Measurements from ENCODE around the gene WDR46.
"Not testable (repeated sequence)": the region's sequence is repeated elsewhere in the genome, so short reads cannot be mapped to it uniquely, and the experiment has no call there.

Gene WDR46

GRCh38 chr6:33288141-33288920, 708 bp downstream of the WDR46 start:
- DNase-seq: no peak
- H3K9me3 ChIP-seq (ENCODE audit: control insufficient read depth, low read length): no peaks in the 10 kb centered on the region
- peak overlapping the region; percentile 74 for H3K4me3 ChIP-seq (ENCODE audit: insufficient read depth, low read depth, low read length, poor library complexity, severe bottlenecking)
- H3K36me3 ChIP-seq (ENCODE audit: control insufficient read depth, insufficient read depth, low read length): peaks cover 44% of the 10 kb centered on the region
- H3K27ac ChIP-seq (ENCODE audit: insufficient read depth, low read length, poor library complexity, severe bottlenecking): peak overlapping the region; percentile 81
- no peaks in the 10 kb centered on the region for H3K27me3 ChIP-seq (replicated peaks; ENCODE audit: control insufficient read depth, insufficient read depth, low read length, poor library complexity, severe bottlenecking)
- peaks cover 8% of the 10 kb centered on the region for H3K4me1 ChIP-seq (ENCODE audit: control insufficient read depth, insufficient read depth, low read length, poor library complexity, severe bottlenecking)

- Histone ChIP-seq H3K36me3 (ENCODE audit: control insufficient read depth, insufficient read depth, low read length) (peaks cover 39% of the 10 kb centered on the region), H3K27me3 (replicated peaks; ENCODE audit: control insufficient read depth, insufficient read depth, low read length, poor library complexity, severe bottlenecking) (no peaks in the 10 kb centered on the region), H3K4me1 (ENCODE audit: control insufficient read depth, insufficient read depth, low read length, poor library complexity, severe bottlenecking) (peaks cover 8% of the 10 kb centered on the region), H3K9me3 (ENCODE audit: control insufficient read depth, low read length) (no peaks in the 10 kb centered on the region), H3K4me3 (ENCODE audit: insufficient read depth, low read depth, low read length, poor library complexity, severe bottlenecking) (no peak overlapping the region), H3K27ac (ENCODE audit: insufficient read depth, low read length, poor library complexity, severe bottlenecking) (no peak overlapping the region)
- DNase-seq: no peak
These were observed 1.8 kb downstream of the WDR46 start for GRCh38 chr6:33286946-33287914.

GRCh38 chr6:33285214-33285613, 3.8 kb downstream of the WDR46 start:
- not testable (repeated sequence) for H3K27me3 ChIP-seq (replicated peaks; ENCODE audit: control insufficient read depth, insufficient read depth, low read length, poor library complexity, severe bottlenecking); H3K9me3 ChIP-seq (ENCODE audit: control insufficient read depth, low read length); DNase-seq; H3K27ac ChIP-seq (ENCODE audit: insufficient read depth, low read length, poor library complexity, severe bottlenecking); H3K4me1 ChIP-seq (ENCODE audit: control insufficient read depth, insufficient read depth, low read length, poor library complexity, severe bottlenecking); H3K4me3 ChIP-seq (ENCODE audit: insufficient read depth, low read depth, low read length, poor library complexity, severe bottlenecking)
- peaks cover 35% of the 10 kb centered on the region for H3K36me3 ChIP-seq (ENCODE audit: control insufficient read depth, insufficient read depth, low read length)

- Histone ChIP-seq H3K36me3 (ENCODE audit: control insufficient read depth, insufficient read depth, low read length) (peaks cover 43% of the 10 kb centered on the region), H3K9me3 (ENCODE audit: control insufficient read depth, low read length) (no peaks in the 10 kb centered on the region), H3K27ac (ENCODE audit: insufficient read depth, low read length, poor library complexity, severe bottlenecking) (no peak overlapping the region), H3K4me1 (ENCODE audit: control insufficient read depth, insufficient read depth, low read length, poor library complexity, severe bottlenecking) (peaks cover 32% of the 10 kb centered on the region), H3K4me3 (ENCODE audit: insufficient read depth, low read depth, low read length, poor library complexity, severe bottlenecking) (no peak overlapping the region), H3K27me3 (replicated peaks; ENCODE audit: control insufficient read depth, insufficient read depth, low read length, poor library complexity, severe bottlenecking) (no peaks in the 10 kb centered on the region)
- DNase-seq: no peak
These were observed 8.5 kb downstream of the WDR46 start for GRCh38 chr6:33280539-33280938.

GRCh38 chr6:33279971-33280511, 9.0 kb downstream of the WDR46 start:
- DNase-seq: no peak
- no peaks in the 10 kb centered on the region for H3K27me3 ChIP-seq (replicated peaks; ENCODE audit: control insufficient read depth, insufficient read depth, low read length, poor library complexity, severe bottlenecking)
- H3K4me3 ChIP-seq (ENCODE audit: insufficient read depth, low read depth, low read length, poor library complexity, severe bottlenecking): no peak overlapping the region
- H3K9me3 ChIP-seq (ENCODE audit: control insufficient read depth, low read length): no peaks in the 10 kb centered on the region
- peaks cover 32% of the 10 kb centered on the region for H3K4me1 ChIP-seq (ENCODE audit: control insufficient read depth, insufficient read depth, low read length, poor library complexity, severe bottlenecking)
- no peak overlapping the region for H3K27ac ChIP-seq (ENCODE audit: insufficient read depth, low read length, poor library complexity, severe bottlenecking)
- peaks cover 48% of the 10 kb centered on the region for H3K36me3 ChIP-seq (ENCODE audit: control insufficient read depth, insufficient read depth, low read length)

GRCh38 chr6:33279257-33279695, 9.8 kb downstream of the WDR46 start:
- peaks cover 38% of the 10 kb centered on the region for H3K4me1 ChIP-seq (ENCODE audit: control insufficient read depth, insufficient read depth, low read length, poor library complexity, severe bottlenecking)
- H3K27ac ChIP-seq (ENCODE audit: insufficient read depth, low read length, poor library complexity, severe bottlenecking): peak overlapping the region; percentile 13
- peaks cover 46% of the 10 kb centered on the region for H3K36me3 ChIP-seq (ENCODE audit: control insufficient read depth, insufficient read depth, low read length)

GRCh38 chr6:33278810-33279209, 10.2 kb downstream of the WDR46 start:
- no peaks in the 10 kb centered on the region for H3K27me3 ChIP-seq (replicated peaks; ENCODE audit: control insufficient read depth, insufficient read depth, low read length, poor library complexity, severe bottlenecking)
- H3K4me3 ChIP-seq (ENCODE audit: insufficient read depth, low read depth, low read length, poor library complexity, severe bottlenecking): no peak overlapping the region
- peaks cover 43% of the 10 kb centered on the region for H3K4me1 ChIP-seq (ENCODE audit: control insufficient read depth, insufficient read depth, low read length, poor library complexity, severe bottlenecking)
- H3K36me3 ChIP-seq (ENCODE audit: control insufficient read depth, insufficient read depth, low read length): peaks cover 42% of the 10 kb centered on the region
- DNase-seq: no peak
- H3K9me3 ChIP-seq (ENCODE audit: control insufficient read depth, low read length): no peaks in the 10 kb centered on the region
- H3K27ac ChIP-seq (ENCODE audit: insufficient read depth, low read length, poor library complexity, severe bottlenecking): peak overlapping the region; percentile 13

More at GRCh38 chr6:33279257-33279695, 9.8 kb downstream of the WDR46 start:
- no peaks in the 10 kb centered on the region for H3K9me3 ChIP-seq (ENCODE audit: control insufficient read depth, low read length)
- H3K4me3 ChIP-seq (ENCODE audit: insufficient read depth, low read depth, low read length, poor library complexity, severe bottlenecking): no peak overlapping the region
- no peak for DNase-seq
- no peaks in the 10 kb centered on the region for H3K27me3 ChIP-seq (replicated peaks; ENCODE audit: control insufficient read depth, insufficient read depth, low read length, poor library complexity, severe bottlenecking)

GRCh38 chr6:33278392-33278741, 10.7 kb downstream of the WDR46 start:
- Histone ChIP-seq H3K4me1 (ENCODE audit: control insufficient read depth, insufficient read depth, low read length, poor library complexity, severe bottlenecking) (peaks cover 47% of the 10 kb centered on the region), H3K36me3 (ENCODE audit: control insufficient read depth, insufficient read depth, low read length) (peaks cover 38% of the 10 kb centered on the region), H3K9me3 (ENCODE audit: control insufficient read depth, low read length) (no peaks in the 10 kb centered on the region), H3K4me3 (ENCODE audit: insufficient read depth, low read depth, low read length, poor library complexity, severe bottlenecking) (no peak overlapping the region), H3K27ac (ENCODE audit: insufficient read depth, low read length, poor library complexity, severe bottlenecking) (peak overlapping the region; percentile 85), H3K27me3 (replicated peaks; ENCODE audit: control insufficient read depth, insufficient read depth, low read length, poor library complexity, severe bottlenecking) (no peaks in the 10 kb centered on the region)
- no peak for DNase-seq

- Histone ChIP-seq H3K4me1 (ENCODE audit: control insufficient read depth, insufficient read depth, low read length, poor library complexity, severe bottlenecking) (peaks cover 52% of the 10 kb centered on the region), H3K36me3 (ENCODE audit: control insufficient read depth, insufficient read depth, low read length) (peaks cover 38% of the 10 kb centered on the region), H3K27me3 (replicated peaks; ENCODE audit: control insufficient read depth, insufficient read depth, low read length, poor library complexity, severe bottlenecking) (no peaks in the 10 kb centered on the region), H3K27ac (ENCODE audit: insufficient read depth, low read length, poor library complexity, severe bottlenecking) (peak overlapping the region; percentile 85), H3K4me3 (ENCODE audit: insufficient read depth, low read depth, low read length, poor library complexity, severe bottlenecking) (peak overlapping the region; percentile 81), H3K9me3 (ENCODE audit: control insufficient read depth, low read length) (no peaks in the 10 kb centered on the region)
- peak in 1 of 3 donors; percentile 4 for DNase-seq
These were observed 11.2 kb downstream of the WDR46 start for GRCh38 chr6:33277663-33278391.
